GM10248 (cell line): ENCODE measurements around the gene TRANK1.

ENCODE experiments used
- CTCF ChIA-PET: fragments of 300-600 bp; sonication (Branson Sonifier 250); formaldehyde crosslinking; extraction: SDS; loops from one replicate; lab custom pipeline; 2021; ENCODE audit warnings: antibody characterized with exemption; lab: Yijun Ruan, JAX
- POLR2A ChIA-PET: fragments of 350-650 bp; sonication (Branson Sonifier 250); formaldehyde crosslinking; extraction: SDS; loops from one replicate; lab custom pipeline; 2020; ENCODE audit warnings: antibody characterized with exemption; lab: Yijun Ruan, JAX
- DNase-seq: peaks from one replicate; pipeline ENCODE4 v3.0.0; 2012; ENCODE audit errors: extremely low spot score
- TF ChIP-seq, protein P1 (sequence below): IDR thresholded peaks from 2 replicates; pipeline ENCODE4 v1.5.1; 2012; ENCODE audit warnings: mild to moderate bottlenecking, low read depth; ENCODE audit errors: extremely low read depth, missing control alignments, control extremely low read depth

TRANK1 gene

GRCh38 chr3:36837089-36837488, 107.8 kb downstream of the TRANK1 start:
- ChIA-PET CTCF (interaction anchor here (0.9 to 2.5 kb wide), 4 partner anchors 10 to 32 kb away, joined by 3 to 7 read pairs (median 4); no protein-coding TSS in a partner anchor), POLR2A (no interaction called here)
- TF ChIP-seq, protein P1, sequence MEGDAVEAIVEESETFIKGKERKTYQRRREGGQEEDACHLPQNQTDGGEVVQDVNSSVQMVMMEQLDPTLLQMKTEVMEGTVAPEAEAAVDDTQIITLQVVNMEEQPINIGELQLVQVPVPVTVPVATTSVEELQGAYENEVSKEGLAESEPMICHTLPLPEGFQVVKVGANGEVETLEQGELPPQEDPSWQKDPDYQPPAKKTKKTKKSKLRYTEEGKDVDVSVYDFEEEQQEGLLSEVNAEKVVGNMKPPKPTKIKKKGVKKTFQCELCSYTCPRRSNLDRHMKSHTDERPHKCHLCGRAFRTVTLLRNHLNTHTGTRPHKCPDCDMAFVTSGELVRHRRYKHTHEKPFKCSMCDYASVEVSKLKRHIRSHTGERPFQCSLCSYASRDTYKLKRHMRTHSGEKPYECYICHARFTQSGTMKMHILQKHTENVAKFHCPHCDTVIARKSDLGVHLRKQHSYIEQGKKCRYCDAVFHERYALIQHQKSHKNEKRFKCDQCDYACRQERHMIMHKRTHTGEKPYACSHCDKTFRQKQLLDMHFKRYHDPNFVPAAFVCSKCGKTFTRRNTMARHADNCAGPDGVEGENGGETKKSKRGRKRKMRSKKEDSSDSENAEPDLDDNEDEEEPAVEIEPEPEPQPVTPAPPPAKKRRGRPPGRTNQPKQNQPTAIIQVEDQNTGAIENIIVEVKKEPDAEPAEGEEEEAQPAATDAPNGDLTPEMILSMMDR: peak; percentile 7
- DNase-seq: no peak

DNA sequence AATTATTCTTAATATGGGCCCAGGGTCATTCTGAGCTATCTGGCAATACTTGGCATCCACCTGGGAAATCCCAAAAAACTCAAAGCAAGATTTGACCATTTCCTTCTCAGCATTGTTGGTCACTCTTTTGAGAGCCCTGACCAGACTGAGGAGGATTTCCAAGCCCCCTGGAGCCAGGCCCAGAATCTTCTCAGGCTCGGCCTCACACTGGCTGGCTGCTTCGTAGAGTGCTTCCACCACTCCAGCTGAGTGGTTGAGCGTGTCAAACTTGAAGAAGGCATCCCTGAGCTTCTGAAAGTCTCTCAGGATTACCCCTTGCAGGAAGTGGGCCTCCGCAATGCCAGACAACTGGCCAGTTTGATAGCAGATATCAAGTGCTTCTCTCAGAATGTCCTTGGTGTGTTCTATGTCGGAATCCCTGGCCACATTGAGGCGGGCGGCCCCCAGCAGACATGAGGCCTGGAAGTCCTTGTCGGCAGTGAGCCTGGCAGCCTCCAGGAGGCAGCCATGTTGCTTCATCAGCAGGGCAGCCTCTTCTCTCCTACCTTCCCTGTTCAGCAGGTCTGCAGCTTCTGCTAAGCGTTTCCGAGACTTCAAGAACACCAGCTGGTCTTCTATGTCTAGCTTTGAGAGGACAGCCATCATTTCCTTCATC, 111.6 kb downstream of the TRANK1 start:
- TF ChIP-seq, protein P1: no peak
- CTCF ChIA-PET: interaction anchor here (1.7 kb wide), 1 partner anchor 22 kb away, joined by 5 read pairs; no protein-coding TSS in a partner anchor
- POLR2A ChIA-PET: no interaction called here
- no peak for DNase-seq

DNA sequence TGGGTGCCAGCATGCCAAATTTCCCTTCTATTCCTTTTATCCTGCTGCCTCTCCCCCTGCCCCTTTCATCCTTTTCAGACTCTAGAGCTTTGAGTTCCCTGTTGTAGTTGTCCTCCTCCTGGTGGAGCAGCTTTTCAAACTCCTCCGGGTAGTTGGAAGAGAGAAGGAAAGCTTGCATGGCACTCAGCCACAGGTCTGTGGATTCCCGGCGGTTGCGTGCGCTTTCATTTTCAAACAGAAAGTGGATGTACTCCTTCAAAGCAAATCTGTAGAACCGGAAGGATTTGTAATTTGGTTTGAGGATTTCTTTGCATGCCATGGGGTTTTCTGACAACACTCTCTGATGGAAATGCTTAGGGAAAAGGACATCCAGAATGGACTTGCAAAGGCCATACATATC, 112.4 kb downstream of the TRANK1 start:
- DNase-seq: no peak
- ChIA-PET CTCF (no interaction called here), POLR2A (no interaction called here)
- TF ChIP-seq, protein P1: no peak

DNA sequence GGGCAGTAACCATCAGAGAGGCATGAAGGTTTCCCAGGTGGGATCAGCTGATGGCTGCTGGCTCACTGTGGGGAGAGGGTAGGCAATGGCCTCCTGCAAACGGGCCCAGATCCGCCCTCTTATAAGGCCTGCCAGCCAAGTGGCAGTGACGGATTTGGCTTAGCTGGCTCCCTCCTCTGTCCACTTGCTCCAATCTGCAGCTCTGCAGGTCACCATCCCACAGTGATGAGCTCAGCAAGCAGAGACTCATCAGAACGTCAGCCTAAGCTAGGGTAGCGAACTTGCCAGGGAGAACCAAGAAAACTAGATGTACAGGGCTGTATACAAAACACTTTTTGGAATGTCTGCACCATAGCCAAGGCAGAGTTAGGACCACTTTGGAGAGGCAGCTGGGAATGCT, 117.7 kb downstream of the TRANK1 start:
- TF ChIP-seq, protein P1: no peak
- CTCF ChIA-PET: interaction anchor here (1.0 to 1.6 kb wide), 3 partner anchors 9 to 42 kb away, joined by 3 to 8 read pairs (median 7); no protein-coding TSS in a partner anchor
- no peak for DNase-seq
- POLR2A ChIA-PET: no interaction called here

GRCh38 chr3:36826240-36826639, 118.6 kb downstream of the TRANK1 start:
- TF ChIP-seq, protein P1: no peak
- POLR2A ChIA-PET: no interaction called here
- CTCF ChIA-PET: interaction anchor here (1.2 to 1.6 kb wide), 5 partner anchors 8 to 133 kb away, joined by 3 to 8 read pairs (median 6); no protein-coding TSS in a partner anchor
- no peak for DNase-seq

DNA sequence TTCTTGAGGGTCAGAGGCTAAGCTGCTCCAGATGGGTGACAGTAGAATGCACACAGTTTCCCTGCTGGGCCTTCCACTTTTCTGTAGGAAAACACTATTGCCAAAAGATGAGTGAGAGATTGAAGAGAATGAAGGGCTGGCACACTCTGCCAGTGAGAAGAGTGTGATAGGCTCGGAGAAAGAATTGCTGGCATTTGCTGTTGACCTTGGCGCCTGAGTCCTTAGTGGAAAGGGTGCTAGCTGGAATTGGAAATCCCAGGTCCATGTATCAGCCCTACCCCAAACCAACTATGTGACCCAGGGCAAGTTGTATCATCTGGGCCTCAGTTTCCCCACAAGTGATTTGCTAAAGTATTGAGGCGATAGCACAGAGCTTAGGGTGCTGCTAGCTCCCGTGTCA, 120.4 kb downstream of the TRANK1 start:
- CTCF ChIA-PET: interaction anchor here (2.4 kb wide), 1 partner anchor 9 kb away, joined by 8 read pairs; no protein-coding TSS in a partner anchor
- DNase-seq: no peak
- POLR2A ChIA-PET: no interaction called here
- TF ChIP-seq, protein P1: no peak
